ENCODE measurements around the gene CFAP97D1. TPM values are rescaled to one million over a fixed set of nuclear protein-coding genes. Genes with fewer than 3 reads are reported as not detected.
"Not testable (repeated sequence)": the region's sequence is repeated elsewhere in the genome, so short reads cannot be mapped to it uniquely, and the experiment has no call there.

The CFAP97D1 gene
- total RNA-seq, 2 donors from 2014 or later = not detected

DNA sequence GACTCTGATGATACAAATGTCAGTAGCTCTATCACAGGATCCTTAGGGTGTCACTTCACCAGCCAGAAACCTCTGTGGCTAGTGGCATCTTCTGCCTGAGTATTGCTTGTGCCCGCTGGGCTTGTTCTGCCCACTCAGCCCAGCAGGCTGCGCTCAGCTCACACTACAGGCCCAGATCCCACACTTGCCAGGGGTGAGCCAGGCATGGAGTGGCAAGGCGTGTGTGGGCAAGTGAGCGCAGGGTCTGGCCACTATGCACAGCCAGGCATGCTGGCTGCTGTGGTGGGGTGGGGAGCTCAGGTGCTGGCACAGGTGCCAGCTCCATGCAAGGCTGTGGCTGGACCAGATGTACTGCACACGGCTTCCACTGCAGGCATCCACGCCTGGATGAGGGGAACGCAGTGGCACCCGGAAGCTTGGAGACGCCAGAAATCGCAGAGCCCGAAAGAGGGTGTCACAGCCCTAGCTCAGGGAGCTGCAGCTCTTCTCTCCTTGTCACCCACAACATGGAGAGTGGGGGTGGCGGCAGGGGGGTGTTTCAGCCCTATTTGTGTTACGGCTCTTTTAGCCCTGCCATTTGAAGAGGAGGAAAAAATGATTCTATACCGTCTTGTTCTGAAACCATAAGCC lies 10.2 kb downstream of the CFAP97D1 start:
- Mint-ChIP-seq H3K9me3 (peaks cover 6% of the 10 kb centered on the region), H3K36me3 (ENCODE audit: low read depth) (no peaks in the 10 kb centered on the region), H3K4me1 (no peaks in the 10 kb centered on the region), H3K27me3 (ENCODE audit: insufficient read depth) (peaks cover 7% of the 10 kb centered on the region), H3K27ac (no peak overlapping the region), H3K4me3 (no peak overlapping the region)
- no peaks in the 10 kb centered on the region for H3K9me3 ChIP-seq (ENCODE audit: control insufficient read depth, low read length)
- peak; percentile 72 for DNase-seq
- no peaks in the 10 kb centered on the region for H3K27me3 ChIP-seq (ENCODE audit: control insufficient read depth, insufficient read depth, low read length, poor library complexity, severe bottlenecking)
- TF ChIP-seq, protein P1, sequence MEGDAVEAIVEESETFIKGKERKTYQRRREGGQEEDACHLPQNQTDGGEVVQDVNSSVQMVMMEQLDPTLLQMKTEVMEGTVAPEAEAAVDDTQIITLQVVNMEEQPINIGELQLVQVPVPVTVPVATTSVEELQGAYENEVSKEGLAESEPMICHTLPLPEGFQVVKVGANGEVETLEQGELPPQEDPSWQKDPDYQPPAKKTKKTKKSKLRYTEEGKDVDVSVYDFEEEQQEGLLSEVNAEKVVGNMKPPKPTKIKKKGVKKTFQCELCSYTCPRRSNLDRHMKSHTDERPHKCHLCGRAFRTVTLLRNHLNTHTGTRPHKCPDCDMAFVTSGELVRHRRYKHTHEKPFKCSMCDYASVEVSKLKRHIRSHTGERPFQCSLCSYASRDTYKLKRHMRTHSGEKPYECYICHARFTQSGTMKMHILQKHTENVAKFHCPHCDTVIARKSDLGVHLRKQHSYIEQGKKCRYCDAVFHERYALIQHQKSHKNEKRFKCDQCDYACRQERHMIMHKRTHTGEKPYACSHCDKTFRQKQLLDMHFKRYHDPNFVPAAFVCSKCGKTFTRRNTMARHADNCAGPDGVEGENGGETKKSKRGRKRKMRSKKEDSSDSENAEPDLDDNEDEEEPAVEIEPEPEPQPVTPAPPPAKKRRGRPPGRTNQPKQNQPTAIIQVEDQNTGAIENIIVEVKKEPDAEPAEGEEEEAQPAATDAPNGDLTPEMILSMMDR (conservative IDR thresholded peaks at IDR 0.05) = peak; percentile 48
- H3K9ac ChIP-seq (ENCODE audit: extremely low read depth, low read length, poor library complexity, severe bottlenecking) = no peak overlapping the region
- no peak overlapping the region for H3K27ac ChIP-seq (ENCODE audit: low read depth, low read length)
- H3K36me3 ChIP-seq (ENCODE audit: control insufficient read depth, insufficient read depth, low read length) = no peaks in the 10 kb centered on the region
- WGBS, 2 experiments (ENCODE audit: insufficient coverage in 1 of 2, insufficient read length in 1 of 2) = 80 to 91% methylated on average over 7 to 14 of the region's 14 CpGs
- no peak overlapping the region for H3K4me3 ChIP-seq (ENCODE audit: low read length)
- no peaks in the 10 kb centered on the region for H3K4me1 ChIP-seq (ENCODE audit: control insufficient read depth, insufficient read depth, low read length)

DNA sequence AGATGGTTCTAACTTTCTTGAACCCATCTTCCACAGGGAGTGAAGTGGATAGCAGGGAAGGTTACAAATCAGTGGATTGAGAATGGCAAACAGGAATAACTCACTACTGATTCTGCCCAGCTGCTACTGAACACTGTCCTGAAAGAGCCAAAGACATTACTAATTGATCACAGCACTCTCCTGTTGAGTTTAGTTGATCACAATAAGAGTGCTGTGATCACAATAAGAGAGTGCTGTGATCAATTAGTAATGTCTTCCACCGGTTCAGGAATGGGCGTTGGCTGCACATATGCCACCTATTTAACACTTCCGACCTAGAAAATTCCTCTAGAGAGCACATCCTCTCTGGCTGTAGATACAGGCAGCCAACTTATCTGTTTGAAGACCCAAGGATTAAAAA lies 11.4 kb downstream of the CFAP97D1 start:
- H3K4me1 Mint-ChIP-seq = no peaks in the 10 kb centered on the region
- peaks cover 11% of the 10 kb centered on the region for H3K9me3 Mint-ChIP-seq
- H3K27me3 ChIP-seq (ENCODE audit: control insufficient read depth, insufficient read depth, low read length, poor library complexity, severe bottlenecking) = no peaks in the 10 kb centered on the region
- peak; percentile 70 for DNase-seq
- peaks cover 10% of the 10 kb centered on the region for H3K27me3 Mint-ChIP-seq (ENCODE audit: insufficient read depth)
- no peaks in the 10 kb centered on the region for H3K9me3 ChIP-seq (ENCODE audit: control insufficient read depth, low read length)
- TF ChIP-seq, protein P1 (conservative IDR thresholded peaks at IDR 0.05) = no peak
- no peaks in the 10 kb centered on the region for H3K36me3 Mint-ChIP-seq (ENCODE audit: low read depth)
- no peaks in the 10 kb centered on the region for H3K36me3 ChIP-seq (ENCODE audit: control insufficient read depth, insufficient read depth, low read length)
- no peaks in the 10 kb centered on the region for H3K4me1 ChIP-seq (ENCODE audit: control insufficient read depth, insufficient read depth, low read length)
- H3K4me3 ChIP-seq (ENCODE audit: low read length) = no peak overlapping the region
- H3K27ac Mint-ChIP-seq = no peak overlapping the region
- WGBS, 2 experiments (ENCODE audit: insufficient coverage in 1 of 2, insufficient read length in 1 of 2) = 39% methylated on average over 3 of the region's 3 CpGs; no CpG with 5 or more reads in 1 of the 2 experiments
- H3K4me3 Mint-ChIP-seq = no peak overlapping the region
- H3K27ac ChIP-seq (ENCODE audit: low read depth, low read length) = no peak overlapping the region
- H3K9ac ChIP-seq (ENCODE audit: extremely low read depth, low read length, poor library complexity, severe bottlenecking) = no peak overlapping the region

- not testable (repeated sequence) for H3K27ac ChIP-seq (ENCODE audit: low read depth, low read length); H3K4me3 ChIP-seq (ENCODE audit: low read length); H3K9ac ChIP-seq (ENCODE audit: extremely low read depth, low read length, poor library complexity, severe bottlenecking); H3K4me1 Mint-ChIP-seq; H3K4me3 Mint-ChIP-seq; H3K36me3 ChIP-seq (ENCODE audit: control insufficient read depth, insufficient read depth, low read length); H3K27me3 ChIP-seq (ENCODE audit: control insufficient read depth, insufficient read depth, low read length, poor library complexity, severe bottlenecking); H3K36me3 Mint-ChIP-seq (ENCODE audit: low read depth); H3K9me3 ChIP-seq (ENCODE audit: control insufficient read depth, low read length); H3K4me1 ChIP-seq (ENCODE audit: control insufficient read depth, insufficient read depth, low read length); H3K27ac Mint-ChIP-seq; DNase-seq
- WGBS, 2 experiments (ENCODE audit: insufficient coverage in 1 of 2, insufficient read length in 1 of 2) = 88% methylated on average over 3 of the region's 4 CpGs; no CpG with 5 or more reads in 1 of the 2 experiments
- Mint-ChIP-seq H3K27me3 (ENCODE audit: insufficient read depth) (peaks cover 12% of the 10 kb centered on the region), H3K9me3 (peaks cover 21% of the 10 kb centered on the region)
These were observed 12.4 kb downstream of the CFAP97D1 start for GRCh38 chr17:43792668-43793067.

DNA sequence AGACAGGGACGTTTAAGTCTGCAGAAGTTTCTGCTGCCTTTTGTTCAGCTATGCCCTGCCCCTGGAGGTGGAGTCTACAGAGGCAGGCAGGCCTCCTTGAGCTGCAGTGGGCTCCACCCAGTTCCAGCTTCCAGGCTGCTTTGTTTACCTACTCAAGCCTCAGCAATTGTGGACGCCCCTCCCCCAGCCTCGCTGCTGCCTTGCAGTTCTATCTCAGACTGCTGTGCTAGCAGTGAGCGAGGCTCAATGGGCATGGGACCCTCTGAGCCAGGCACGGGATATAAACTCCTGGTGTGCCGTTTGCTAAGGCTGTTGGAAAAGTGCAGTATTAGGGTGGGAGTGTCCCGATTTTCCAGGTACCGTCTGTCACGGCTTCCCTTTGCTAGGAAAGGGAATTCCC lies 17.8 kb downstream of the CFAP97D1 start:
- not testable (repeated sequence) for H3K4me3 Mint-ChIP-seq; H3K27ac ChIP-seq (ENCODE audit: low read depth, low read length); H3K9me3 ChIP-seq (ENCODE audit: control insufficient read depth, low read length); H3K4me1 Mint-ChIP-seq; H3K36me3 ChIP-seq (ENCODE audit: control insufficient read depth, insufficient read depth, low read length); DNase-seq; H3K27me3 ChIP-seq (ENCODE audit: control insufficient read depth, insufficient read depth, low read length, poor library complexity, severe bottlenecking); H3K9ac ChIP-seq (ENCODE audit: extremely low read depth, low read length, poor library complexity, severe bottlenecking); H3K36me3 Mint-ChIP-seq (ENCODE audit: low read depth); H3K4me1 ChIP-seq (ENCODE audit: control insufficient read depth, insufficient read depth, low read length); H3K4me3 ChIP-seq (ENCODE audit: low read length); H3K27ac Mint-ChIP-seq
- WGBS, 2 experiments (ENCODE audit: insufficient coverage in 1 of 2, insufficient read length in 1 of 2) = 86 to 94% methylated on average over 5 to 9 of the region's 9 CpGs
- H3K27me3 Mint-ChIP-seq (ENCODE audit: insufficient read depth) = peaks cover 12% of the 10 kb centered on the region
- H3K9me3 Mint-ChIP-seq = peaks cover 25% of the 10 kb centered on the region
